Neural cell (in vitro differentiated cells): ENCODE data around the gene DLK1. TPM values are rescaled to one million over a fixed set of nuclear protein-coding genes. Genes with fewer than 3 reads are reported as not detected.

Experiments used
- H2AFZ ChIP-seq: fragments of 200-600, 300-800 bp; sonication (generic), shearing (Covaris generic); 2 replicates; pipeline ENCODE4 v1.6.0; 2014; ENCODE audit warnings: low read depth, mild to moderate bottlenecking, antibody characterized with exemption, low read length, moderate library complexity
- H3F3A ChIP-seq: fragments of 200-600 bp; shearing (Covaris generic); 2 replicates; pipeline ENCODE4 v1.6.1; 2016; ENCODE audit warnings: mild to moderate bottlenecking, moderate library complexity, mixed read lengths, antibody characterized with exemption, low read length; ENCODE audit not compliant: insufficient read depth, poor library complexity, severe bottlenecking
- H3K27ac ChIP-seq: fragments of 200-600, 300-800 bp; sonication (generic), shearing (Covaris generic); 2 replicates; pipeline ENCODE4 v1.5.1; 2014; ENCODE audit warnings: mild to moderate bottlenecking, low read length, moderate library complexity
- H3K27me3 ChIP-seq: fragments of 300-800, 200-600 bp; sonication (generic), shearing (Covaris generic); 2 replicates; pipeline ENCODE4 v1.6.0; 2014; ENCODE audit warnings: mild to moderate bottlenecking, low read depth, low read length, moderate library complexity; ENCODE audit not compliant: insufficient read depth
- H3K36me3 ChIP-seq: fragments of 300-800, 200-600 bp; sonication (generic), shearing (Covaris generic); 2 replicates; pipeline ENCODE4 v1.5.1; 2014; ENCODE audit warnings: mild to moderate bottlenecking, antibody characterized with exemption, low read length, moderate library complexity; ENCODE audit not compliant: insufficient read depth
- H3K4me2 ChIP-seq: fragments of 300-800, 200-600 bp; sonication (generic), shearing (Covaris generic); 2 replicates; pipeline ENCODE4 v1.6.0; 2014; ENCODE audit warnings: mild to moderate bottlenecking, low read length
- H3K4me3 ChIP-seq: fragments of 300-800, 200-600 bp; sonication (generic), shearing (Covaris generic); 2 replicates; pipeline ENCODE4 v1.5.1; 2014; ENCODE audit warnings: mild to moderate bottlenecking, low read length, moderate library complexity
- H3K79me2 ChIP-seq: fragments of 200-600 bp; shearing (Covaris generic); replicated peaks from 2 replicates; pipeline ENCODE4 v1.6.0; 2014; ENCODE audit warnings: mild to moderate bottlenecking, low read length, moderate library complexity; ENCODE audit not compliant: insufficient read depth
- H3K9ac ChIP-seq: fragments of 300-800, 200-600 bp; sonication (generic), shearing (Covaris generic); 2 replicates; pipeline ENCODE4 v1.6.1; 2016; ENCODE audit warnings: mild to moderate bottlenecking, low read length, mixed read lengths
- H3K9me2 ChIP-seq: fragments of 200-600 bp; shearing (Covaris generic); 2 replicates; pipeline ENCODE4 v1.6.1; 2016; ENCODE audit warnings: mild to moderate bottlenecking, low read length, mixed read lengths; ENCODE audit not compliant: insufficient read depth
- H3K9me3 ChIP-seq: fragments of 200-600, 300-800 bp; sonication (generic), shearing (Covaris generic); 2 replicates; pipeline ENCODE4 v1.6.1; 2016; ENCODE audit warnings: mild to moderate bottlenecking, mixed run types, low read length, moderate library complexity, mixed read lengths
- H4K20me1 ChIP-seq: fragments of 200-600 bp; shearing (Covaris generic); 2 replicates; pipeline ENCODE4 v1.6.1; 2016; ENCODE audit warnings: mild to moderate bottlenecking, mixed run types; ENCODE audit not compliant: insufficient read depth
- EP300 ChIP-seq: fragments of 450-650 bp; conservative IDR thresholded peaks from 2 replicates; pipeline ENCODE4 v1.6.1; 2014; ENCODE audit warnings: antibody characterized with exemption, mild to moderate bottlenecking, moderate library complexity; ENCODE audit not compliant: poor library complexity, severe bottlenecking
- EZH2 ChIP-seq: fragments of 200-600, 300-800 bp; shearing (Covaris generic), sonication (generic); IDR thresholded peaks from 2 replicates; pipeline ENCODE4 v1.6.1; 2014; ENCODE audit warnings: antibody characterized with exemption, low read length, borderline replicate concordance, mild to moderate bottlenecking; ENCODE audit not compliant: insufficient read depth, poor library complexity, severe bottlenecking
- MXI1 ChIP-seq: fragments of 450-650 bp; conservative IDR thresholded peaks from 2 replicates; pipeline ENCODE4 v1.6.1; 2014; ENCODE audit warnings: antibody characterized with exemption, mild to moderate bottlenecking; ENCODE audit not compliant: poor library complexity, severe bottlenecking
- POLR2AphosphoS5 ChIP-seq: IDR thresholded peaks from 2 replicates; pipeline ENCODE4 v1.6.1; 2012
- RAD21 ChIP-seq: fragments of 450-650 bp; conservative IDR thresholded peaks from 2 replicates; pipeline ENCODE4 v1.6.1; 2014; ENCODE audit warnings: antibody characterized with exemption, mild to moderate bottlenecking, moderate library complexity
- SMC3 ChIP-seq: fragments of 450-650 bp; conservative IDR thresholded peaks from 2 replicates; pipeline ENCODE4 v1.6.1; 2014; ENCODE audit warnings: antibody characterized with exemption, mild to moderate bottlenecking, moderate library complexity; ENCODE audit not compliant: poor library complexity
- TAF1 ChIP-seq: IDR thresholded peaks from 2 replicates; pipeline ENCODE4 v1.6.1; 2012; ENCODE audit warnings: low read depth
- polyA plus RNA-seq: library from polyadenylated mRNA; depleted of rRNA; stranded (reverse); fragments of >200 nt; gene quantifications from 2 replicates; pipeline ENCODE4 v1.2.3, GENCODE V29; 2014
- TF ChIP-seq, protein P1 (sequence below): IDR thresholded peaks from 2 replicates; pipeline ENCODE4 v1.6.1; 2012; ENCODE audit warnings: borderline replicate concordance
- TF ChIP-seq, protein P2 (sequence below): fragments of 450-650 bp; IDR thresholded peaks from 2 replicates; pipeline ENCODE4 v1.5.1; 2014; ENCODE audit warnings: antibody characterized with exemption, mild to moderate bottlenecking, moderate library complexity; ENCODE audit not compliant: poor library complexity, severe bottlenecking

The DLK1 gene
- polyA plus RNA-seq, 1 donor from 2014 or later: 6.8 TPM

DNA sequence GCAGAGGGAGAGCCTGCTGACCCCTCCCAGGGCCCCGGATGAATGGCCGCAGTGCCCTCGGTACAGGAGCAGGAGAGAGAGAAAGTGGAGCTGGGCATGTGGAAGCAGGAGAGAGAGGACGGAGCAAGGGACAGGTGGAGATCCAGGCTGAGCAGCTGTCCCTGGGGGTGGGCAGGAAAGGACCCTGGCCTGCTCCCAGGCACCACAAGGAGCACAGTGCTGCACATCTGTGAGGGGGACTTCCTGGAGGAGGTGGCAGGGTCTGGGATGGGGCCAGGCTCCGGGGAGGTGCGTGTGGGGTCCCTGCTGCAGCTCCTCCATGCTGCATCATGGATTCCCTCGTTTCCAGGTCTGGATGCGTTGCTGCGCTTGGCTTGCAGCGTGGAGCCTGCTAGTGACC is 13.0 kb upstream of the DLK1 start:
- no peaks in the 10 kb centered on the region for H3K27me3 ChIP-seq
- H2AFZ ChIP-seq: no peak overlapping the region
- H3K9ac ChIP-seq: no peak overlapping the region
- H4K20me1 ChIP-seq: no peaks in the 10 kb centered on the region
- H3K4me2 ChIP-seq: no peak overlapping the region
- no peak overlapping the region for H3K27ac ChIP-seq
- no peaks in the 10 kb centered on the region for H3K79me2 ChIP-seq
- H3K36me3 ChIP-seq: no peaks in the 10 kb centered on the region
- no peak overlapping the region for H3K4me3 ChIP-seq
- no peaks in the 10 kb centered on the region for H3F3A ChIP-seq
- H3K9me2 ChIP-seq: no peaks in the 10 kb centered on the region
- TF ChIP-seq EP300 (no peak), RAD21 (no peak), MXI1 (no peak), EZH2 (no peak), TAF1 (no peak)
- TF ChIP-seq, protein P1, sequence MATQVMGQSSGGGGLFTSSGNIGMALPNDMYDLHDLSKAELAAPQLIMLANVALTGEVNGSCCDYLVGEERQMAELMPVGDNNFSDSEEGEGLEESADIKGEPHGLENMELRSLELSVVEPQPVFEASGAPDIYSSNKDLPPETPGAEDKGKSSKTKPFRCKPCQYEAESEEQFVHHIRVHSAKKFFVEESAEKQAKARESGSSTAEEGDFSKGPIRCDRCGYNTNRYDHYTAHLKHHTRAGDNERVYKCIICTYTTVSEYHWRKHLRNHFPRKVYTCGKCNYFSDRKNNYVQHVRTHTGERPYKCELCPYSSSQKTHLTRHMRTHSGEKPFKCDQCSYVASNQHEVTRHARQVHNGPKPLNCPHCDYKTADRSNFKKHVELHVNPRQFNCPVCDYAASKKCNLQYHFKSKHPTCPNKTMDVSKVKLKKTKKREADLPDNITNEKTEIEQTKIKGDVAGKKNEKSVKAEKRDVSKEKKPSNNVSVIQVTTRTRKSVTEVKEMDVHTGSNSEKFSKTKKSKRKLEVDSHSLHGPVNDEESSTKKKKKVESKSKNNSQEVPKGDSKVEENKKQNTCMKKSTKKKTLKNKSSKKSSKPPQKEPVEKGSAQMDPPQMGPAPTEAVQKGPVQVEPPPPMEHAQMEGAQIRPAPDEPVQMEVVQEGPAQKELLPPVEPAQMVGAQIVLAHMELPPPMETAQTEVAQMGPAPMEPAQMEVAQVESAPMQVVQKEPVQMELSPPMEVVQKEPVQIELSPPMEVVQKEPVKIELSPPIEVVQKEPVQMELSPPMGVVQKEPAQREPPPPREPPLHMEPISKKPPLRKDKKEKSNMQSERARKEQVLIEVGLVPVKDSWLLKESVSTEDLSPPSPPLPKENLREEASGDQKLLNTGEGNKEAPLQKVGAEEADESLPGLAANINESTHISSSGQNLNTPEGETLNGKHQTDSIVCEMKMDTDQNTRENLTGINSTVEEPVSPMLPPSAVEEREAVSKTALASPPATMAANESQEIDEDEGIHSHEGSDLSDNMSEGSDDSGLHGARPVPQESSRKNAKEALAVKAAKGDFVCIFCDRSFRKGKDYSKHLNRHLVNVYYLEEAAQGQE: no peak
- H3K9me3 ChIP-seq: no peaks in the 10 kb centered on the region

- H3K9me2 ChIP-seq: no peaks in the 10 kb centered on the region
- no peak overlapping the region for H3K27ac ChIP-seq
- H3K79me2 ChIP-seq: no peaks in the 10 kb centered on the region
- no peaks in the 10 kb centered on the region for H4K20me1 ChIP-seq
- no peak overlapping the region for H2AFZ ChIP-seq
- TF ChIP-seq, protein P2, sequence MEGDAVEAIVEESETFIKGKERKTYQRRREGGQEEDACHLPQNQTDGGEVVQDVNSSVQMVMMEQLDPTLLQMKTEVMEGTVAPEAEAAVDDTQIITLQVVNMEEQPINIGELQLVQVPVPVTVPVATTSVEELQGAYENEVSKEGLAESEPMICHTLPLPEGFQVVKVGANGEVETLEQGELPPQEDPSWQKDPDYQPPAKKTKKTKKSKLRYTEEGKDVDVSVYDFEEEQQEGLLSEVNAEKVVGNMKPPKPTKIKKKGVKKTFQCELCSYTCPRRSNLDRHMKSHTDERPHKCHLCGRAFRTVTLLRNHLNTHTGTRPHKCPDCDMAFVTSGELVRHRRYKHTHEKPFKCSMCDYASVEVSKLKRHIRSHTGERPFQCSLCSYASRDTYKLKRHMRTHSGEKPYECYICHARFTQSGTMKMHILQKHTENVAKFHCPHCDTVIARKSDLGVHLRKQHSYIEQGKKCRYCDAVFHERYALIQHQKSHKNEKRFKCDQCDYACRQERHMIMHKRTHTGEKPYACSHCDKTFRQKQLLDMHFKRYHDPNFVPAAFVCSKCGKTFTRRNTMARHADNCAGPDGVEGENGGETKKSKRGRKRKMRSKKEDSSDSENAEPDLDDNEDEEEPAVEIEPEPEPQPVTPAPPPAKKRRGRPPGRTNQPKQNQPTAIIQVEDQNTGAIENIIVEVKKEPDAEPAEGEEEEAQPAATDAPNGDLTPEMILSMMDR: no peak
- TF ChIP-seq SMC3 (no peak), RAD21 (no peak), POLR2AphosphoS5 (no peak), EZH2 (no peak), TAF1 (no peak), MXI1 (no peak), EP300 (no peak)
- TF ChIP-seq, protein P1: no peak
- H3K9ac ChIP-seq: no peak overlapping the region
- H3K9me3 ChIP-seq: no peaks in the 10 kb centered on the region
- H3K4me3 ChIP-seq: no peak overlapping the region
- no peaks in the 10 kb centered on the region for H3K27me3 ChIP-seq
- H3F3A ChIP-seq: no peaks in the 10 kb centered on the region
- no peaks in the 10 kb centered on the region for H3K36me3 ChIP-seq
- no peak overlapping the region for H3K4me2 ChIP-seq
Measured at GRCh38 chr14:100714258-100714892, 12.3 kb upstream of the DLK1 start.
